Subcutaneous adipose tissue (tissue), 4 donors: ENCODE results near the gene ZNF8. TPM values are rescaled to one million over a fixed set of nuclear protein-coding genes. Genes with fewer than 3 reads are reported as not detected.

ENCODE experiments used
- CTCF ChIP-seq: fragments of 450-650 bp; IDR thresholded peaks from one replicate; pipeline ENCODE4 v1.5.1; 2016; ENCODE audit warnings: low read depth, mild to moderate bottlenecking, control low read depth, antibody characterized with exemption, moderate library complexity
- total RNA-seq, 4 donors: library from RNA; depleted of rRNA; stranded (reverse); fragments of >200 nt; gene quantifications; one replicate each; pipeline ENCODE4 v1.1.0, GENCODE V29; 2016

The ZNF8 gene
- total RNA-seq, 4 donors from 2014 or later, result 4.6 to 7.9 (median 4.9) TPM

GRCh38 chr19:58277748-58278540 is 811 bp upstream of the ZNF8 start:
- no peak for TF ChIP-seq CTCF

- no peak for TF ChIP-seq CTCF
Measured at GRCh38 chr19:58279042-58279924, 528 bp downstream of the ZNF8 start.

GRCh38 chr19:58279925-58280316 is 1.2 kb downstream of the ZNF8 start:
- no peak for TF ChIP-seq CTCF

- no peak for TF ChIP-seq CTCF
Measured at GRCh38 chr19:58284199-58284598, 5.4 kb downstream of the ZNF8 start.

- no peak for TF ChIP-seq CTCF
Measured at GRCh38 chr19:58291943-58292342, 13.2 kb downstream of the ZNF8 start.

- TF ChIP-seq CTCF, result no peak
Measured at GRCh38 chr19:58294743-58295374, 16.1 kb downstream of the ZNF8 start.

GRCh38 chr19:58296104-58296503 is 17.3 kb downstream of the ZNF8 start:
- no peak for TF ChIP-seq CTCF
